ENCODE data around the gene BACH2. TPM values are rescaled to one million over a fixed set of nuclear protein-coding genes. Genes with fewer than 3 reads are reported as not detected.
"Not testable (repeated sequence)": the region's sequence is repeated elsewhere in the genome, so short reads cannot be mapped to it uniquely, and the experiment has no call there.

The BACH2 gene
- total RNA-seq, 1 donor, result 0.27 TPM

- peak overlapping the region; percentile 42 for H3K4me3 ChIP-seq (ENCODE audit: low read depth, low read length)
- peak; percentile 59 for TF ChIP-seq CTCF (IDR thresholded peaks at IDR 0.05; ENCODE audit: insufficient read depth, low read length)
- DNase-seq (ENCODE audit: low read depth), result peak; percentile 84
These were observed 12.2 kb downstream of the BACH2 start for GRCh38 chr6:90284236-90285041.

- not testable (repeated sequence) for H3K4me3 ChIP-seq (ENCODE audit: low read depth, low read length); DNase-seq (ENCODE audit: low read depth)
These were observed 14.4 kb downstream of the BACH2 start for GRCh38 chr6:90282265-90282664.

- no peak overlapping the region for H3K4me3 ChIP-seq (ENCODE audit: low read depth, low read length)
- no peak for TF ChIP-seq CTCF (IDR thresholded peaks at IDR 0.05; ENCODE audit: insufficient read depth, low read length)
These were observed 18.5 kb downstream of the BACH2 start for GRCh38 chr6:90278129-90278528.

GRCh38 chr6:90277302-90278011 is 19.2 kb downstream of the BACH2 start:
- DNase-seq (ENCODE audit: low read depth), result no peak

More at GRCh38 chr6:90278129-90278528, 18.5 kb downstream of the BACH2 start:
- DNase-seq (ENCODE audit: low read depth), result no peak

GRCh38 chr6:90274451-90275030 is 22.1 kb downstream of the BACH2 start:
- DNase-seq (ENCODE audit: low read depth), result no peak
- no peak overlapping the region for H3K4me3 ChIP-seq (ENCODE audit: low read depth, low read length)
- TF ChIP-seq CTCF (IDR thresholded peaks at IDR 0.05; ENCODE audit: insufficient read depth, low read length), result no peak

More at GRCh38 chr6:90277302-90278011, 19.2 kb downstream of the BACH2 start:
- no peak for TF ChIP-seq CTCF (IDR thresholded peaks at IDR 0.05; ENCODE audit: insufficient read depth, low read length)
- no peak overlapping the region for H3K4me3 ChIP-seq (ENCODE audit: low read depth, low read length)

GRCh38 chr6:90273863-90274262 is 22.8 kb downstream of the BACH2 start:
- H3K4me3 ChIP-seq (ENCODE audit: low read depth, low read length), result no peak overlapping the region
- TF ChIP-seq CTCF (IDR thresholded peaks at IDR 0.05; ENCODE audit: insufficient read depth, low read length), result no peak
- no peak for DNase-seq (ENCODE audit: low read depth)

- DNase-seq (ENCODE audit: low read depth), result no peak
These were observed 23.7 kb downstream of the BACH2 start for GRCh38 chr6:90272895-90273294.

More at GRCh38 chr6:90272895-90273294, 23.7 kb downstream of the BACH2 start:
- no peak for TF ChIP-seq CTCF (IDR thresholded peaks at IDR 0.05; ENCODE audit: insufficient read depth, low read length)
- H3K4me3 ChIP-seq (ENCODE audit: low read depth, low read length), result no peak overlapping the region
